Activated T-helper 1 cell treated with anti-CD3 and anti-CD28 coated beads, Interleukin-12 subunit alpha, Interleukin-12 subunit beta, Interleukin-2, Interleukin-4 antibody, amounts not matched to agents 30 ng/mL and 10 ng/mL and 1 ng/mL, durations not matched to agents 14 hours and 24 hours and 36 hours (primary cell): ENCODE results near the gene LRP5. TPM values are rescaled to one million over a fixed set of nuclear protein-coding genes. Genes with fewer than 3 reads are reported as not detected.
"Not testable (repeated sequence)": the region's sequence is repeated elsewhere in the genome, so short reads cannot be mapped to it uniquely, and the experiment has no call there.

ENCODE experiments used
- DNase-seq: peaks from one replicate; pipeline ENCODE4 v3.0.0; 2021; ENCODE audit warnings: low spot score
- H3K27ac Mint-ChIP-seq: one replicate; pipeline ENCODE4 v1.8.0; 2021; ENCODE audit warnings: mild to moderate bottlenecking, mixed read lengths
- H3K27me3 Mint-ChIP-seq: one replicate; pipeline ENCODE4 v1.8.0; 2022; ENCODE audit warnings: mild to moderate bottlenecking, moderate library complexity, mixed read lengths; ENCODE audit not compliant: insufficient read depth
- H3K36me3 Mint-ChIP-seq: one replicate; pipeline ENCODE4 v1.8.0; 2021; ENCODE audit warnings: low read depth, mixed read lengths
- H3K4me1 Mint-ChIP-seq: one replicate; pipeline ENCODE4 v1.8.0; 2021; ENCODE audit warnings: low read depth, mixed read lengths
- H3K4me3 Mint-ChIP-seq: one replicate; pipeline ENCODE4 v1.8.0; 2021; ENCODE audit warnings: mild to moderate bottlenecking, moderate library complexity, mixed read lengths
- H3K9me3 Mint-ChIP-seq: one replicate; pipeline ENCODE4 v1.8.0; 2021; ENCODE audit warnings: mixed read lengths
- intact Hi-C: fragments of 100-400 bp; cut with micrococcal nuclease; formaldehyde crosslinking; loops from one replicate; pipeline ENCODE4 v1.15.1; 2024
- total RNA-seq: library from RNA; stranded (reverse); gene quantifications from 2 replicates; pipeline ENCODE4 v1.2.3, GENCODE V29; 2022

Gene LRP5
- total RNA-seq, 1 donor from 2014 or later: 23.9 TPM

- Mint-ChIP-seq H3K36me3 (peaks cover 25% of the 10 kb centered on the region), H3K4me3 (no peak overlapping the region)
These were observed 118.4 kb downstream of the LRP5 start for GRCh38 chr11:68430801-68431200.

DNA sequence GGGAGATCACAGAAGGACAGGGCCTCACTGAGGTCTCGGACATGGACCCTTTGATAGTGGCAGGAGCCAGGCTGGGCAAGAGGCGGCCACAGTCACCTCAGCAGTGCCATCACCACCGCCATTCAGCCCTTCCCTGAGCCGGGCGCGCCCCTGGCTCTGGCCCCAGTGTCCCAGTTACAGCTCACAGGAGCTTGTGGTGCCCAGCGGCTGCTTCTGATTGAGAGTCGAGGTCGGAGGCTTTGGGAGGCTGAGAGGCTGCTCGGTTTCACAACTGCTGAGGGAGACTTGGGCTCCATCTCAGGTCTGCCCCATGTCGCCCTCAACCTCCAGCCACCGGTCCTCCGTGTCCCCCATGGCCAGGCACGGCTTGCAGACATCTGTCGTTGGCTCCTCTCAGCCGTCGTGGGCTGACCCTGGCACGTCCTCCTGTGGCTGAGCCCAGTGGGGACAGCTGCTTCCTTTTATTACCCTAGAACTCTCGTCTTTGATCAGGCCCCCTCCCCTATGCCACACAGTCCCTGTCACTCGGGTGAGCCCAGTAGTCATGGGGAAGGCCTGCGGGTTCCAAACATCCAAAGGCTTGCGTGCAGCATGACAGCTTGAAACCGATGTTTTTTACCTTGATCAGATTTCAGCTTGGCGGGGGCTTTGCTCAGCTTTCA is 119.7 kb downstream of the LRP5 start:
- no peak overlapping the region for H3K27ac Mint-ChIP-seq
- H3K36me3 Mint-ChIP-seq: peaks cover 23% of the 10 kb centered on the region
- no peaks in the 10 kb centered on the region for H3K27me3 Mint-ChIP-seq
- H3K4me1 Mint-ChIP-seq: peaks cover under 1% of the 10 kb centered on the region
- peaks cover 21% of the 10 kb centered on the region for H3K9me3 Mint-ChIP-seq
- no peak overlapping the region for H3K4me3 Mint-ChIP-seq
- DNase-seq: no peak
- intact Hi-C loops: no loop called here

More at GRCh38 chr11:68430801-68431200, 118.4 kb downstream of the LRP5 start:
- peaks cover 21% of the 10 kb centered on the region for H3K9me3 Mint-ChIP-seq
- H3K27ac Mint-ChIP-seq: no peak overlapping the region
- H3K4me1 Mint-ChIP-seq: no peaks in the 10 kb centered on the region
- intact Hi-C loops: no loop called here
- no peaks in the 10 kb centered on the region for H3K27me3 Mint-ChIP-seq
- DNase-seq: no peak

DNA sequence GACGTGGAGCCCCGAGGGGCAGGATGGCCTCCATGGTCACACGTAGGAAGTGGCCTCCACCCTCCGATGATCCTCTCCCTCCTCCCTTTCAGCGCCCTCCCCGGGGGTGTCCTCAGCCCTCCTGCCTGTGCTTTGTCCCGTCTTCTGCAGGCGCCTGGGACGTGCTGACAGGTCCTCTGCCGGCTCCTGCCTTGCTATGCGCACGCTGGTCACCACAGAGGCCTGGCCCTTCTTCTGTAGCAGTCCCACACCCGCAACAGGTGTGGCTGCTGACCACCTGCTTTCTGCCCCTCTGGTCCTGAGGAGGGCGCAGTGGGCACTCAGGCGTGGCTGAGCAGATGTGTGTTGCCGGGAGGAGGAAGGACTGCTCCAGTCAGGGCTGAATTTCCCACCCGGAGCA is 120.5 kb downstream of the LRP5 start:
- no peak for DNase-seq
- no peak overlapping the region for H3K27ac Mint-ChIP-seq
- H3K4me1 Mint-ChIP-seq: peaks cover 6% of the 10 kb centered on the region
- H3K36me3 Mint-ChIP-seq: peaks cover 23% of the 10 kb centered on the region
- no peaks in the 10 kb centered on the region for H3K27me3 Mint-ChIP-seq
- intact Hi-C loops: no loop called here
- peaks cover 21% of the 10 kb centered on the region for H3K9me3 Mint-ChIP-seq
- H3K4me3 Mint-ChIP-seq: no peak overlapping the region

DNA sequence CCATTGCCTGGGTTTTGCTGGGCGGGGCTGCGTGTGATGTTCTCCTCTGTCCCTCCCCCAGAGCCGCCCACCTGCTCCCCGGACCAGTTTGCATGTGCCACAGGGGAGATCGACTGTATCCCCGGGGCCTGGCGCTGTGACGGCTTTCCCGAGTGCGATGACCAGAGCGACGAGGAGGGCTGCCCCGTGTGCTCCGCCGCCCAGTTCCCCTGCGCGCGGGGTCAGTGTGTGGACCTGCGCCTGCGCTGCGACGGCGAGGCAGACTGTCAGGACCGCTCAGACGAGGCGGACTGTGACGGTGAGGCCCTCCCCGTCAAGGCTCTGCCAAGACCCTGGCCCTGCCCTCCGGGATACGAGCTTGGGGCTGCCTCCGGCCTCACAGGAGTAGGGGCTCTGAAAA is 121.2 kb downstream of the LRP5 start:
- Mint-ChIP-seq H3K9me3 (peaks cover 17% of the 10 kb centered on the region), H3K4me1 (peaks cover 6% of the 10 kb centered on the region)

DNA sequence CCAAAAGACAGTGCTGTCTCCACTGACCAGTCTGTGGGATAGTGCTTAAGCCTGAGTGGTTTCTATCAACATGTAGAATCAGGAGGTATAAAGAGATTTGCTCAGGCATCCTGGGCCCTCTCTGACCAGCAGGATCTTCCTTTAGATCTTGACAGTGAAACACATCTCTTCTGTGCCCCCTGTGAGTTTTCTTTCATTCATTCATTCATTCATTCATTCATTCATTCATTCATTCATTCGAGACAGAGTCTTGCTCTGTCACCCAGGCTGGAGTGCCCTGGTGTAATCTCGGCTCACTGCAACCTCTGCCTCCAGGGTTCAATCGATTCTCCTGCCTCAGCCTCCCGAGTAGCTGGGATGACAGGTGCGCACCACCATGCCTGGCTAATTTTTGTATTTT is 121.8 kb downstream of the LRP5 start:
- H3K27ac Mint-ChIP-seq, DNase-seq, H3K4me3 Mint-ChIP-seq, H3K4me1 Mint-ChIP-seq, H3K27me3 Mint-ChIP-seq, intact Hi-C loops: not testable (repeated sequence)
- H3K36me3 Mint-ChIP-seq: peaks cover 16% of the 10 kb centered on the region
- H3K9me3 Mint-ChIP-seq: peaks cover 12% of the 10 kb centered on the region

More for the DNA sequence above, 121.2 kb downstream of the LRP5 start:
- Mint-ChIP-seq H3K27me3 (no peaks in the 10 kb centered on the region), H3K27ac (no peak overlapping the region), H3K4me3 (no peak overlapping the region), H3K36me3 (peaks cover 19% of the 10 kb centered on the region)
- DNase-seq: no peak
- intact Hi-C loops: no loop called here

DNA sequence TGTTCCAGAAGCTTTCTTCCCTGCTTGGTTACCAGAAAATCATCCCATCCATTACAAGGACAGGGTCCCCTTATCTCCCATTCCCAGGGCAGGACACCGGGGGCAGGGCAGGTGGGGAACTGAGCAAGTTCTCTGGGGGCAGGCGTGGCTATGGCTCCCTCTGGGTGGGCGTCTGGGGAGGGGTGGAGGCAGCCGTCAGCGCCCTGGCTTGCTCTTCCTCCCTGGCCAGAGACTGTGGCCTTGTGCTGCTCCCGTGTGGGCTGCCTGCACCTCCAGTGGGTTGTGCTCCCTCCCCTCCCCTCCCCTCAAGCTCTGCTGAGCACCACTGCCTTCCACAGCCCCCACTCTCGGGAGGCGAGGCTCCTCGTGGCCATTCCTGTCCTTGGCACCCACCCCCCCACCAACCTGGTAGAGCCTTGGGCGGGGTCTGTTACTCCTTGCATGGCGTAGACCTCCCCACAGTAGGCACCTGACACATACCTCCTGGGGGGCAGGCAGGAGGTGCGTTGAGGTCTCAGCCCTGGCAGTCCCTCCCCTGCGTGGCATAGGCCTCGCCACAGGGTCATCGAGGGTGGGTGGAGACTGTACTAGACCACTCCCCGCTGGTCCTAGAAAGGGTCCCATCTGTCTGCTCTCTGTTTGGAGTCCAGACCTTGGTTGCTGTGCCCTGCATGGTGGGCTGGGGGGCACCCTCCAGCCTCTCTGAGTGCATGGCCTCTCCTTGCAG is 123.9 kb downstream of the LRP5 start:
- H3K9me3 Mint-ChIP-seq: no peaks in the 10 kb centered on the region
- H3K27ac Mint-ChIP-seq: no peak overlapping the region
- no peak for DNase-seq
- no peaks in the 10 kb centered on the region for H3K36me3 Mint-ChIP-seq
- no peak overlapping the region for H3K4me3 Mint-ChIP-seq
- no peaks in the 10 kb centered on the region for H3K27me3 Mint-ChIP-seq
- peaks cover 6% of the 10 kb centered on the region for H3K4me1 Mint-ChIP-seq
- intact Hi-C loops: no loop called here

DNA sequence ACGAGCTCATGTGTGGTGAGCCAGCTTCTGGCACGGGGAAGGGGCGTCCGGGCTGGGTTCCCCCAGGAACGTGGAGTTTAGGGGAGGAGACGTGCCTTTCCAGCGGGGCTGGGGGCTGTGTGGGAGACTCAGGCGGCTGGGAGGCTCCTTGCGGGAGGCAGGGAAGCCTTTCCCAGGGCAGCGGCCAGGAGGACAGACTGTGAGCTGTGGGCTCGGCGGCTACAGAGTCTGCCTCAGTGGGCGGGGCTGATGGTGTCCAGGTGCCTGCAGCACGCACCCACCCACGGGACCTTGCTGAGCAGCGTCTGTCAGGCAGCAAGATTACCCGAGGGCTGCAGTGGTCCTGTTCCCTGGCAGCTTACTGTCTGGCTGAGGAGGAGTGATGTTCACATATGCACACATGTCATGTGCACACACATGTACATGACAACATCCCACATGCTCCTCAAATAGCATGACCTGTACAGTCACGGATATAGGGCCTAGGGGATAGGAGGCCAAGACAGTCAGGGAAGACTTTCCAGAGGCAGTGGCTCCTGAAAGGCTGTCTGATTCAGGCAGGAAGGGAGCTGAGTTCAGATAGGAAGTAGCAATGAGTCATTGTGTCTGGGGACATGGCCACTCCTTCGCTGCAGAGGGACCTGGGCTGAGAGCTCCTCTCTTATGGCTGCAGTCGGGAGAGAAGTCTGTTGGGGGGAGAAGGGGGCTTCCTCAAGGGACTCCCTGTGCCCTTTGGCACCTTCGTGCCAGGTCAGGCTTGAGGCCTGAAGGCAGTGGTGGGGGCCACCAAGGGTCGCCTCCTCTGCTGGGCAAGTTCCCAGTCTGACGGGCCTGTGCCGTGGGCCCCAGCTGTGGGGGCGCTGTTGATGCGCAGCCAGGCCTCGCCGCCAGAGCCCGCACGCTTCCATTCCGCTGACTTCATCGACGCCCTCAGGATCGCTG is 124.9 kb downstream of the LRP5 start:
- no peak for DNase-seq
- no peaks in the 10 kb centered on the region for H3K36me3 Mint-ChIP-seq
- peaks cover 6% of the 10 kb centered on the region for H3K4me1 Mint-ChIP-seq
- H3K27me3 Mint-ChIP-seq: no peaks in the 10 kb centered on the region
- H3K9me3 Mint-ChIP-seq: no peaks in the 10 kb centered on the region
- no peak overlapping the region for H3K27ac Mint-ChIP-seq
- H3K4me3 Mint-ChIP-seq: no peak overlapping the region
- intact Hi-C loops: no loop called here

DNA sequence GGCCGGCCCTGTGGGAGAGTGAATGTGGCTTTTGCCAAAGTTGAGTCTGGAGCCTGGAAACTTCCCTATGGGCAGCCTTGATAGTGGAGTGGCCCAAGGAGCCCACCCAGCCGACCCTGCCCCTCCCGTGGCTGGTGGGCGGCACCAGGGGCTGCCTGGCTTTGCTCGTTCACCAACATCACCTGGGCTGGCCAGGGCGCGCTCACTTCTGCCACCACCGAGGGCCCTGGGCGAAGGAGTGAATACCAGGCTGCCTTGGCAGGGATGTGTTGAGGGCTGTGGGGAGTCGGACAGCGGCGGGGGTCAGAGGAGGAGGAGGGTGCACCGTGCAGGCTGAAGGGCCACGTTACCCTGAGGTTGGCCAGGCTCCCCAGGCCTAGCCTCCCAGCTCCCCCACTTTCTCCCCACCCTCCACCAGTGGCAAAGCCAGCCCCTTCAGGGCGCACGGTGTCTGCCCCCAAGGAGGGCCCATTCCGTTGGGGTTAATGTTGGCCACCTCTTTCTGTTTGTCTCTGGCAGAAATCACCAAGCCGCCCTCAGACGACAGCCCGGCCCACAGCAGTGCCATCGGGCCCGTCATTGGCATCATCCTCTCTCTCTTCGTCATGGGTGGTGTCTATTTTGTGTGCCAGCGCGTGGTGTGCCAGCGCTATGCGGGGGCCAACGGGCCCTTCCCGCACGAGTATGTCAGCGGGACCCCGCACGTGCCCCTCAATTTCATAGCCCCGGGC is 125.7 kb downstream of the LRP5 start:
- Mint-ChIP-seq H3K27ac (no peak overlapping the region), H3K27me3 (no peaks in the 10 kb centered on the region), H3K4me3 (no peak overlapping the region), H3K36me3 (no peaks in the 10 kb centered on the region), H3K9me3 (no peaks in the 10 kb centered on the region), H3K4me1 (peaks cover 6% of the 10 kb centered on the region)
- DNase-seq: no peak
- intact Hi-C loops: no loop called here

- intact Hi-C loops: no loop called here
- DNase-seq: no peak
- no peak overlapping the region for H3K27ac Mint-ChIP-seq
- H3K36me3 Mint-ChIP-seq: no peaks in the 10 kb centered on the region
- H3K27me3 Mint-ChIP-seq: no peaks in the 10 kb centered on the region
- no peak overlapping the region for H3K4me3 Mint-ChIP-seq
- no peaks in the 10 kb centered on the region for H3K9me3 Mint-ChIP-seq
- peaks cover 6% of the 10 kb centered on the region for H3K4me1 Mint-ChIP-seq
These were observed 126.4 kb downstream of the LRP5 start for GRCh38 chr11:68438658-68439259.

- Mint-ChIP-seq H3K36me3 (no peaks in the 10 kb centered on the region), H3K9me3 (no peaks in the 10 kb centered on the region), H3K27me3 (no peaks in the 10 kb centered on the region), H3K4me1 (peaks cover 6% of the 10 kb centered on the region), H3K4me3 (no peak overlapping the region), H3K27ac (no peak overlapping the region)
- intact Hi-C loops: no loop called here
- DNase-seq: no peak
These were observed 127.1 kb downstream of the LRP5 start for GRCh38 chr11:68439355-68440065.

GRCh38 chr11:68440224-68440623 is 127.8 kb downstream of the LRP5 start:
- no peak overlapping the region for H3K27ac Mint-ChIP-seq
- intact Hi-C loops: no loop called here
- H3K27me3 Mint-ChIP-seq: no peaks in the 10 kb centered on the region
- H3K4me3 Mint-ChIP-seq: no peak overlapping the region
- H3K4me1 Mint-ChIP-seq: peaks cover 6% of the 10 kb centered on the region
- no peaks in the 10 kb centered on the region for H3K36me3 Mint-ChIP-seq
- DNase-seq: no peak
- no peaks in the 10 kb centered on the region for H3K9me3 Mint-ChIP-seq
